ENCODE results near the gene KLHL22.
"Not testable (repeated sequence)": the region's sequence is repeated elsewhere in the genome, so short reads cannot be mapped to it uniquely, and the experiment has no call there.

The KLHL22 gene

DNA sequence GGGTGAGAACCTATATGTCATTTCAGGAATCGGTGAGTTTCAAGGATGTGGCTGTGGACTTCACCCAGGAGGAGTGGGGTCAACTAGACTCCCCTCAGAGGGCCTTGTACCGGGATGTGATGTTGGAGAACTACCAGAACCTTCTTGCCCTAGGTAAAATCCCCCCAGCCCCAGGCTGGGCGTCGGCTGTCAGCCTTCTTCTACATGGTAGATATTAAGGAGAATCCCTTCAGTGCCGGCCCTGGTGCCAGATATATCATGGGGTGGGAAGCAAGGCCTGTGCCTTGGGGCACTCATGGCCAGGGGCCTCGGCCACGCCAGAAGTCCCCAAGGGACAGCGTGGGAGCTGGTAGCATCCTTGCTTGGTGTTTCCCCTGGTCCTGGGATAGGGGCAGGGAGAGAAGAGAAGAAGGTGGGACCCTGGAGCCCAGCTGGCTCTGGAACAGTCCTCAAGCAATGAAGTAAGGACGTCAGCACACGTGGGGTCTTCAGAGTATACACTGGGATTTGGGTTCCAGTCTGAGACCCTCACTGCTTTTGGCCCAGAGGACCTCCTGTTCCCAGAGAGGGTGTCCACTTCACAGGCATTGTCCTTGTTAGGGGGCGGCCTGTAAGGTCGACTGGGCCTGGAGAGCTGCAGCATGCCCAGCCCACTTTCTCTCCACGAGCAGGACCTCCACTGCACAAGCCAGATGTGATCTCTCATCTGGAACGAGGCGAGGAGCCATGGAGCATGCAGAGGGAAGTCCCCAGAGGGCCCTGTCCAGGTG, 94.8 kb downstream of the KLHL22 start:
- Histone ChIP-seq H3K9ac (ENCODE audit: low read length) (no peak overlapping the region), H3K9me3 (ENCODE audit: control insufficient read depth, low read length) (no peaks in the 10 kb centered on the region), H3K4me1 (ENCODE audit: control insufficient read depth, insufficient read depth, low read length) (peaks cover 1% of the 10 kb centered on the region), H3K36me3 (ENCODE audit: control insufficient read depth, insufficient read depth, low read length) (no peaks in the 10 kb centered on the region), H3K27me3 (ENCODE audit: control insufficient read depth, insufficient read depth, low read length) (no peaks in the 10 kb centered on the region), H3K4me3 (ENCODE audit: low read length) (no peak overlapping the region)

DNA sequence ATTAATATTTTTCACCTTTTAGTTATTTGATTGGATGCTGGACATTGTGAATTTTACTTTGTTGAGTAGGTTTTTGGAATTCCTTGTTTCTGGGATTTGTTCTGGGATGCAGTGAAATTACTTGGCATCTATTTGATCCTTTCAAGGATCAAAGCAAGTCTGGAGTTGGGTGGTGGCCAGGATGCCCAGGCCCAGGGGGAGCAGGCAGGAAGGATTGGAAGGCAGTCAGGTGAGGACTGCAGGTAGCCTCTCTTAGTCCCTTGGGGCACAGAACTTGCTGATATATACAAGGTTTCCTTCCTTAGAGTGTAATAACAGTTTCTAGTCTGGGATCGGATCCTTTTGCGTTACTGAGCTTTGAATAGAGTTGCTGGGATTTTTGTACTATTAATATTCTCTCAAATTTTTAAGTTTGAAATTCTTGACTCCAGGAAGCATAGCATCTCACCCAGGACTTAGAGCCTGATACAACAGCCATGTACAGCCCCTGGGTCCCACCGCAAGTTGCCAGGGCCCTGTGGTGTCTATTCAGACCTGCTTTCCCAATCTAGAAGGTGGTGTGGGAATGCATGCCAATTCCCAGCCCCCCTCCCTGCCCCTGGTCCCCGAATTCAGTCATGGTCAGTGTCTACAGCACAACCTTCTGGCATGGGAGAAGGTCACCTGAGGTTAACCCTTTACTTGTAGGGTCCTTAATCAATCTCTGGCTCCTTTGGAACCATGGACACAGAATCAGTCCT, 95.6 kb downstream of the KLHL22 start:
- Histone ChIP-seq H3K36me3 (ENCODE audit: control insufficient read depth, insufficient read depth, low read length) (no peaks in the 10 kb centered on the region), H3K4me3 (ENCODE audit: low read length) (no peak overlapping the region), H3K27me3 (ENCODE audit: control insufficient read depth, insufficient read depth, low read length) (no peaks in the 10 kb centered on the region), H3K4me1 (ENCODE audit: control insufficient read depth, insufficient read depth, low read length) (peaks cover 9% of the 10 kb centered on the region), H3K9me3 (ENCODE audit: control insufficient read depth, low read length) (no peaks in the 10 kb centered on the region), H3K9ac (ENCODE audit: low read length) (no peak overlapping the region)

DNA sequence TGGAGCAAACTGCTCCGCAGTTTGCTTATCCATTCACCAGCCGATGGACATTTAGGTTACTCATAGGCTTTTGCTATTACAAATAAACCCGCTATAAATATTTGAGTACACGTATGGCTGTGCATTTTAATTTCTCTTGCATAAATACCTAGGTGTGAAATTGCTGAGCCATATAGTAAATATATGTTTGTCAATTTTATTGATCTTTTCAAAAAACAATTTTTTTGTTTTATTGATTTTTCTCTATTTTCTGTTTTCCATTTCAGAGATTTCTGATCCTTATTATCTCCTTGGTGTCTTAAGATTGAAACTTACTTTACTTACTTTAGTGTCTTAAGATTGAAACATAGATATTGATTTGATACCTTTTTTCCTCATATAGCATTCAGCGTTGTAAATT, 97.2 kb downstream of the KLHL22 start:
- no peak overlapping the region for H3K9ac ChIP-seq (ENCODE audit: low read length)
- no peaks in the 10 kb centered on the region for H3K9me3 ChIP-seq (ENCODE audit: control insufficient read depth, low read length)
- no peaks in the 10 kb centered on the region for H3K36me3 ChIP-seq (ENCODE audit: control insufficient read depth, insufficient read depth, low read length)
- peaks cover 17% of the 10 kb centered on the region for H3K4me1 ChIP-seq (ENCODE audit: control insufficient read depth, insufficient read depth, low read length)
- no peaks in the 10 kb centered on the region for H3K27me3 ChIP-seq (ENCODE audit: control insufficient read depth, insufficient read depth, low read length)
- H3K4me3 ChIP-seq (ENCODE audit: low read length) = no peak overlapping the region

DNA sequence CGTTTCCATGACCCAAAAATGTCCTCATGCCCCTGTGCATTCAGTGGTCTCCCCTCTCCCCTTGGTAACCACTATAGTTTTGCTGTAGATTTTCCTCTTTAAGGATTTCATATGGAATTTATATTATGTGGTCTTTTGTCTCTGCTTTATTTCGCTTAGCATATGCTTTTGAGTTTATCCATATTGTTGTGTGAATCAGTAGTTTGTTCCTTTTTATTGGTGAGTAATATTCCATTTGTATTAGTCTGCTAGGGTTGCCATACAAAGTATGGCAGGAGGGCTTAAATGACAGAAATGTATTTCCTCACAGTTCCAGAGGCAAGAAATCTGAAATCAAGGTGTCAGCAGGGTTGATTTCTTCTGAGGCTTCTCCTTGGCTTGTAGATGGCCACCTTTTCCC, 98.1 kb downstream of the KLHL22 start:
- H3K36me3 ChIP-seq (ENCODE audit: control insufficient read depth, insufficient read depth, low read length) = no peaks in the 10 kb centered on the region
- H3K4me3 ChIP-seq (ENCODE audit: low read length) = no peak overlapping the region
- H3K27me3 ChIP-seq (ENCODE audit: control insufficient read depth, insufficient read depth, low read length) = no peaks in the 10 kb centered on the region
- no peaks in the 10 kb centered on the region for H3K9me3 ChIP-seq (ENCODE audit: control insufficient read depth, low read length)
- H3K4me1 ChIP-seq (ENCODE audit: control insufficient read depth, insufficient read depth, low read length) = peaks cover 20% of the 10 kb centered on the region
- no peak overlapping the region for H3K9ac ChIP-seq (ENCODE audit: low read length)

DNA sequence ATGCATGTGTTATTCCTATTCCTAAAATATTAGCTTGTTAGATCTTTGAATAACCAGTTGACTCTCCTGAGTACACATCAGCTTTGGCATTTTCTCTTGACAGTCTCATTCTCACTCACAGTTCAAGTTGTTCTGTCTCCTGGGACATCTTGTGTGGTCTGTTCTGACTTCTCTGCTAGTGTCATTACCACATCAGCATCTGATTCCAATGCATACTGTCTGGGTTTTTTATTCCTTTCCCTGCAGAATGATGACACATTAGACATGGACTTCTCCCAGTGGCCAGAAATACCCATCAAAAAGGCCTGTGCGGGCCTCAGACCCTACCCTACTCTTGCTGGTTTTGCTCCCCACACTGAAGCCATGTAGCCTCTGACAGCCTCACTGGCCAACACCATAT, 99.0 kb downstream of the KLHL22 start:
- Histone ChIP-seq H3K9me3 (ENCODE audit: control insufficient read depth, low read length) (no peaks in the 10 kb centered on the region), H3K4me3 (ENCODE audit: low read length) (no peak overlapping the region), H3K9ac (ENCODE audit: low read length) (no peak overlapping the region), H3K4me1 (ENCODE audit: control insufficient read depth, insufficient read depth, low read length) (peaks cover 20% of the 10 kb centered on the region), H3K36me3 (ENCODE audit: control insufficient read depth, insufficient read depth, low read length) (no peaks in the 10 kb centered on the region), H3K27me3 (ENCODE audit: control insufficient read depth, insufficient read depth, low read length) (no peaks in the 10 kb centered on the region)

DNA sequence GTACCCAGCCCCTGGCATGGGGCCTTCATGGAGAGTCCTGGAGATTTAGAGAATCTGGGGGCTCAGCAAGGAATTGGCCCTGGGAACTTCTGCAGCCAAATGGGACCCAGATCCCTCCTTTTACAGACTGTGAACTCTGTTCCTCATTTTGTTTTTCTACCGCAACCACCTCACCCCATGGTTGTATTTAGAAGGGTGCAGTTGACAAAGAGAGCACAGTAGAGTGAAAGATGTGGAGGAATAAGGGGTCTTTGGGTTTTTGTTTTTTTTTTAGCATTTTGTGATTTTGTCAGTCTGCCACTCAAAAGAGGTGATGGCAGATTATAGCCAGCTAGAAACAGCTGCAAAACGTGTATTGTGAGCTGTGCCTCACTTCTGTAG, 99.7 kb downstream of the KLHL22 start:
- H3K4me1 ChIP-seq (ENCODE audit: control insufficient read depth, insufficient read depth, low read length) = peaks cover 20% of the 10 kb centered on the region
- no peaks in the 10 kb centered on the region for H3K36me3 ChIP-seq (ENCODE audit: control insufficient read depth, insufficient read depth, low read length)
- H3K9ac ChIP-seq (ENCODE audit: low read length) = no peak overlapping the region
- H3K9me3 ChIP-seq (ENCODE audit: control insufficient read depth, low read length) = no peaks in the 10 kb centered on the region
- no peaks in the 10 kb centered on the region for H3K27me3 ChIP-seq (ENCODE audit: control insufficient read depth, insufficient read depth, low read length)
- no peak overlapping the region for H3K4me3 ChIP-seq (ENCODE audit: low read length)

DNA sequence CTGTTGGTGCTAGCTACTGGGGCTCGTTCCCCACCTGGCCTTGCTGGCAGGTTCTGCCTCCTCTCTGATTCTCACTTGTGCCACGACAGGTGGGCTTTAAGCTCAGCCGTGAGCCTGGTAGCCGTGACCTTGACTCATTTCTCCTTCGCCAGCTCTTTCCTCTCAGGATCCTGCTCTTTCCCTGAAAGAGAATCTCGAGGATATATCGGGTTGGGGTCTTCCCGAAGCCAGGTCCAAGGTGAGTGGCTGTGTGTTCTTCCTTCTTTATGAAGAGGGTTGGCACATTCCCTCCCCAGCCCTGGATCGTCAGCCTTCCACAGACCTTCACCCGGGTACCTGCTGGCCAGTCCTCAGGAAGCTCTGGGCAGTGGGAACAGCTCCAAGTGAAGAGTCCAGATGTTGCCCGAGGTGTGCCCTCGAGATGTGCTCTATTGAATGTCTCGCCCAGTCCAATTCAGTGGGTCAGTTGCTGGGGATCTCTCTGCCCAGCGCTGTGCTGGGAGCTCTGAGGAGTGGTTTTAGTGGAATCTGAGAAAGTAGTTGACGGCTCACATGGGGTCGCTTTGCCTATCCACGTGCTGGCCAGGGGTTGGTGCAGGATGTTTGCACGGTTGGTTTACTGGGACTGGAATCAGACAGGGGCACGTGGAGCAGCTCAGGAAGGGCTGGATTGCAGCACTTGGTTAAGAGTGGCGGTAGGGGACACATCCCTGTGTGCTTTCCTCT, 100.3 kb downstream of the KLHL22 start:
- peak overlapping the region; percentile 74 for H3K9ac ChIP-seq (ENCODE audit: low read length)
- H3K27me3 ChIP-seq (ENCODE audit: control insufficient read depth, insufficient read depth, low read length) = no peaks in the 10 kb centered on the region
- H3K36me3 ChIP-seq (ENCODE audit: control insufficient read depth, insufficient read depth, low read length) = no peaks in the 10 kb centered on the region
- H3K9me3 ChIP-seq (ENCODE audit: control insufficient read depth, low read length) = no peaks in the 10 kb centered on the region
- H3K4me3 ChIP-seq (ENCODE audit: low read length) = no peak overlapping the region
- H3K4me1 ChIP-seq (ENCODE audit: control insufficient read depth, insufficient read depth, low read length) = peaks cover 20% of the 10 kb centered on the region

DNA sequence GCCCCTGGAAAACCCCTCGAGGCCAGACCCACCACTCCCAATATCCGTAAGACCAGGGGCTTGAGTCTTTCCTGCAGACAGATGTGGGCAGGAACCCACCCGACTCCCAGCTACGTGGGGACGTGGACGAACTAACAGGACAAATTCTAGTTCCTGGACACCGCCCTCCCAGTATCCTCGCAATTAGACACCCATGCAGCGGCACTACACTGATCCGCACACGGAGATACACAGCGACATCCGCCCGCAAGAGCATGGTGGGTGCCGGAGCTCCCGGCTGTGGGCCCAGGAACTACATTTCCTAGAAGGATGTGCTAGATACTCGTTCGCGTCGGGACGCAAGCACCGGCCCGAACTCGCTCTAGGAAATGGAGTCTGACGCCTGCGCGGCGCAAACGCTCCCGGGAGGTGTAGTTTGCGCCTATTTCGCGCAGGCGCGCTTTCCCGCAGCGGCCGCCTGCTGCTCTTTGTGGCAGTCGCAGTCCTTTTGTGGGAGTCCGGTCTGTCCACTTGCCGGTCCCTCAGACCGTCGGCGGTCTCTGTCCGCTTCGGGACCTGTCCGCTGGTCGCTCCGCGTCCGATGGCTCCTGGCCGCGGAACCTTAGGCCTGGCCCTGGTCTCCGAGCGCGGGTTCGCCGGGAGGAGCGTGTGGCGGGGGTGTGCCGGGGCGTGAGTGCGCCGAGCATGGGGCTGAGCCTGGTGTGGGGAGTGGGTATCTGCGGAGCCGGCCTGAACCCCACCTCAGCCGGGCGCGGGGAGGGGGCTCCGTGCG, 101.7 kb downstream of the KLHL22 start, which contains the start of gene ZNF74:
TSS of gene ZNF74 (plus strand) at position 447 of the 772 bp plus-strand sequence. CDS start 478 bp downstream, outside the sequence.
- Histone ChIP-seq H3K36me3 (ENCODE audit: control insufficient read depth, insufficient read depth, low read length) (no peaks in the 10 kb centered on the region), H3K27me3 (ENCODE audit: control insufficient read depth, insufficient read depth, low read length) (no peaks in the 10 kb centered on the region), H3K9ac (ENCODE audit: low read length) (peak within 1 kb of the TSS; percentile 74), H3K9me3 (ENCODE audit: control insufficient read depth, low read length) (no peaks in the 10 kb centered on the region), H3K4me1 (ENCODE audit: control insufficient read depth, insufficient read depth, low read length) (peaks cover 20% of the 10 kb centered on the region), H3K4me3 (ENCODE audit: low read length) (peak within 1 kb of the TSS; percentile 82)

DNA sequence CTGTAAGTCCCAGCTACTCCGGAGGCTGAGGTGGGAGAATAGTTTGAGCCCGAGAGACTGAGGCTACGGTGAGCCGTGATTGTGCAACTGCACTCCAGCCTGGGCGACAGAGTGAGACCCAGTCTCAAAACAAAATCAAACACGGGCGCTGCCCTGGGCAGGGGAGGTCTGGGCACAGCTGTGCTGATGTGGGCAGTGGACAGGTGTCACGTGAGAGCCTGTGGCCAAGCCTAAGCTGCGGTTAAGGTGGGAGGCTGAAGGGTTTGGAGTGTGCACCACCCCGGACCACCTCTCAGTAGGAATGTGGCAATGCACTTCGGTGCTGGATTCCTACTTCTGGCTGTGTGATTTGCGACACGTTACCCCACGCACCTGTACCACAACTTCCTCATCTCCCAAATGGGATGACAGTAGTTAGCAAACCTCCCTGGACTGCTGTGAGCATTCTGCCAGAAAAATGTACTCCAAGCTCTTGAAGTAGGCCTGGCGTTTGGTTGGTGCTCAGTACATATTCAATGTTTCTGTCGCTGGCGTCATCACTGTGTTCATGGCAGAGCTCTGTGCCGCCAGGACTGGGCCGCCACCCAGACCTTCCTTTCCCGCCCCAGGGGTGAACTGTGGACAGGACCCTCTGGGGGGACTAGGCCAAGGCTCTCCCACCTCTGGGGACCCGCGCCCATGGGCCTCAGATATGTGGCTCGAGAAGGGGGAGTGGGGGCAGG, 102.5 kb downstream of the KLHL22 start:
- H3K36me3 ChIP-seq (ENCODE audit: control insufficient read depth, insufficient read depth, low read length) = no peaks in the 10 kb centered on the region
- peak overlapping the region; percentile 74 for H3K9ac ChIP-seq (ENCODE audit: low read length)

DNA sequence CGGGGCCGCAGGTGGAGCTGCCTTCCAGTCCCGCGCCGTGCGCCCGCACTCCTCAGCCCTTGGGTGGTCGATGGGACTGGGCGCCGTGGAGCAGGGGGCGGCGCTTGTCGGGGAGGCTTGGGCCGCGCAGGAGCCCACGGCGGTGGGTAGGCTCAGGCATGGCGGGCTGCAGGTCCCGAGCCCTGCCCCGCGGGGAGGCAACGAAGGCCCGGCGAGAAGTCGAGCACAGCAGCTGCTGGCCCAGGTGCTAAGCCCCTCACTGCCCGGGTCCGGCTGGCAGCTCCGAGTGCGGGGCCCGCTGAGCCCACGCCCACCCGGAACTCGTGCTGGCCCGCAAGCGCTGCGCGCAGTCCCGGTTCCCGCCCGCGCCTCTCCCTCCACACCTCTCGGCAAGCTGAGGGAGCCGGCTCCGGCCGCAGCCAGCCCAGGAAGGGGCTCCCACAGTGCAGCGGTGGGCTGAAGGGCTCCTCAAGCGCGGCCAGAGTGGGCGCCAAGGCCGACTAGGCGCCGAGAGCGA, 103.2 kb downstream of the KLHL22 start:
- H3K4me1 ChIP-seq (ENCODE audit: control insufficient read depth, insufficient read depth, low read length) = peaks cover 20% of the 10 kb centered on the region
- not testable (repeated sequence) for H3K4me3 ChIP-seq (ENCODE audit: low read length); H3K36me3 ChIP-seq (ENCODE audit: control insufficient read depth, insufficient read depth, low read length); H3K9me3 ChIP-seq (ENCODE audit: control insufficient read depth, low read length); H3K9ac ChIP-seq (ENCODE audit: low read length); H3K27me3 ChIP-seq (ENCODE audit: control insufficient read depth, insufficient read depth, low read length)

More for the DNA sequence above, 102.5 kb downstream of the KLHL22 start:
- Histone ChIP-seq H3K4me3 (ENCODE audit: low read length) (peak overlapping the region; percentile 82), H3K27me3 (ENCODE audit: control insufficient read depth, insufficient read depth, low read length) (peaks cover 2% of the 10 kb centered on the region), H3K9me3 (ENCODE audit: control insufficient read depth, low read length) (no peaks in the 10 kb centered on the region), H3K4me1 (ENCODE audit: control insufficient read depth, insufficient read depth, low read length) (peaks cover 20% of the 10 kb centered on the region)

All from mucosa of stomach (tissue), 1 donor.